HG03108 (cell line): ENCODE data around the gene DLST.

Experiments used
- ATAC-seq: cut with Tn5 transposase; IDR thresholded peaks from one replicate; pipeline ENCODE4 v1.9.1; 2021; ENCODE audit warnings: moderate library complexity; ENCODE audit not compliant: unreplicated experiment

Gene DLST

GRCh38 chr14:74952697-74953484, 71.2 kb downstream of the DLST start:
- ATAC-seq, result no peak
